Hematopoietic multipotent progenitor cell treated with erythropoietin and hydrocortisone succinate and interleukin-3 and kit ligand, for 15 days (in vitro differentiated cells): Measurements from ENCODE around the gene REXO4.

Experiments
- DNase-seq: peaks from one replicate; pipeline ENCODE4 v3.0.0-alpha.2; 2015; ENCODE audit warnings: low spot score

Gene REXO4

DNA sequence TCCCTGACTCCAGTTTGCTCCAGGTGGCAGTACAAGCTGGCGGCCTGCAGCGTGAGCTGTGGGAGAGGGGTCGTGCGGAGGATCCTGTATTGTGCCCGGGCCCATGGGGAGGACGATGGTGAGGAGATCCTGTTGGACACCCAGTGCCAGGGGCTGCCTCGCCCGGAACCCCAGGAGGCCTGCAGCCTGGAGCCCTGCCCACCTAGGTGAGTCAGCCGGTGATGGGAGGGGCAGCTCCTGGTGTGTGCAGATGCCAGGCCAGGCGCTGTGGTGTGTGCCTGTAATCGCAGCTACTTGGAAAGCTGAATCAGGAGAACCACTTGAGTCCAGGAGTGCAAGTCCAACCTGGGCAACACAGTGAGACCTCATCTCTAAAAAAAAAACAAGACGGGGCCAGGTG is 31.9 kb upstream of the REXO4 start:
- DNase-seq = no peak

- DNase-seq = no peak
Measured at GRCh38 chr9:133448487-133448972, 30.7 kb upstream of the REXO4 start.

DNA sequence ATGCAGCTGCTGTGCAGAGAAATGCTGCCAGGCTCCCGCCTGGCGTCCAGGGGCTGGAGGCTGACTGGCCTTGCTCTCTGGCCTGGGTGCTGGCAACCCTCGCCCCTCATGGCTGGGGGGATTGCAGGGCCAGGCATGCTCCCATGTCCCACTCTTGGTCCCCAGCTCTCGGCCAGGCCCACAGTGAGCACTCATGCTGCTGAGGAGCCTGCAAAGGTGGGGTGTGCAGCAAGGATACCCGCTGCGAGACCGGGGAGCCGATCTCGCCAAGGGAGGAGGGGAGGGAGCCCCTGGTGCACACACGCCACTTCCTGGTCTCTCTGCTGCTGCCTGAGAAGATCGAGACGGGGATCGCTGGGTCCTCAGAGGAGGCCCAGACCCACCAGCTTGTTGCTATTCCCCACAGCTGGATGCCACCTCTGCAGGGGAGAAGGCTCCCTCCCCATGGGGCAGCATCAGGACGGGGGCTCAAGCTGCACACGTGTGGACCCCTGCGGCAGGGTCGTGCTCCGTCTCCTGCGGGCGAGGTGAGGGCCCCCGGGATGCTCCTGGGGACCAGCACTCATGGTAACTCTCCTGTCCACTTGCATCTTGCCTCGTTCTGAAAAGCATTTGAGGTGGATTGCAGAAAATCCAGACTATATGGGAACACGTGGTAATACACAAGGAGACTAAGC is 27.6 kb upstream of the REXO4 start:
- no peak for DNase-seq

- DNase-seq = no peak
Measured at GRCh38 chr9:133443982-133444381, 26.2 kb upstream of the REXO4 start.

DNA sequence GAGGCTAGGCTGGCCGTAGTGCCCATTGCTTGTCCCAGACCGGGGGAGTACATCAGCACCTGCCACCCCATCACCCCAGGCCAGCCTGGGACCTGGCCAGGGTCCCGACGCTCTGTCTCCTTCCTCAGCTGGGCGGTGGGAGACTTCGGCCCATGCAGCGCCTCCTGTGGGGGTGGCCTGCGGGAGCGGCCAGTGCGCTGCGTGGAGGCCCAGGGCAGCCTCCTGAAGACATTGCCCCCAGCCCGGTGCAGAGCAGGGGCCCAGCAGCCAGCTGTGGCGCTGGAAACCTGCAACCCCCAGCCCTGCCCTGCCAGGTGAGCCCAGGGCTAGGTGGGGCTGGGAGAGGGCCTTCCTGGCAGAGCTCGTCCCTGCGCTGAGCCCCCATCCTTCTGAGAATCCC is 25.4 kb upstream of the REXO4 start:
- DNase-seq = no peak

GRCh38 chr9:133441571-133441970 is 23.8 kb upstream of the REXO4 start:
- no peak for DNase-seq

DNA sequence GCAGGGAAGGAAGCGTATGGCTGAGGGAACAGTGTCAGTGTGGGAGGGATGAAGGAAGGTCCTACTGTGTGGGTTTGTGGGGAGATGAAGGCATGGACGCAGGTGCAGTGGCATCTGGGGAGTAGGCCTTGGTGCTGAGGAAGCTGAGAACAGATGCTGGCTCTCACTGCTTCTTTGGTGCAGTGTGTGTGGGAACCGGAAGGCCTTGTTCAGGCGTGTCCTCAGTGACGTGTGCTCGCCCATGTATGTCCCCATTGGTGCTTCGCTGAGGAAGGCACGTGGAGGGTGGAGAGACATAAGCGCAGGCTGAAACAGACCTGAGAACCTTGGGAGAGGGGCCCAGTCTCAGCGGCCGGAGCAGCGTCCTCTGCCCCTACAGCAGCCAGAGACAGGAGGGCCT is 23.1 kb upstream of the REXO4 start:
- DNase-seq = no peak

DNA sequence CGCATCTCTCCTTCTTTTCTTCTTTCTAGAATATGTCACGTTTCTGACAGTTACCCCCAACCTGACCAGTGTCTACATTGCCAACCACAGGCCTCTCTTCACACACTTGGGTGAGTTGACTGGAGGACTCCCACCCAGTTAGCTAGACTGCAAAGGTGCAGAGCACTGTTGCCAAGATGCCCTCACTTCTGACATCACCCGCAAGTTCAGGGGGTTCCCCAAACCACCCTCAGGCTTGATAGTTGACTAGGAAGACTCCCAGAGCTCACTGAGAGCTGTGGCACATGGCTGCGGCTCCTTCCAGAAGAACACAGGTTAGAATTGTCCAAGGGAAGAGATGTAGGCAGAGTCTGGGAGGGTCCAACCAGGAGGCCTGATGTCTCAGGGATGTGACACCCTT is 21.5 kb upstream of the REXO4 start:
- no peak for DNase-seq

- DNase-seq = no peak
Measured at GRCh38 chr9:133437753-133438531, 20.1 kb upstream of the REXO4 start.

DNA sequence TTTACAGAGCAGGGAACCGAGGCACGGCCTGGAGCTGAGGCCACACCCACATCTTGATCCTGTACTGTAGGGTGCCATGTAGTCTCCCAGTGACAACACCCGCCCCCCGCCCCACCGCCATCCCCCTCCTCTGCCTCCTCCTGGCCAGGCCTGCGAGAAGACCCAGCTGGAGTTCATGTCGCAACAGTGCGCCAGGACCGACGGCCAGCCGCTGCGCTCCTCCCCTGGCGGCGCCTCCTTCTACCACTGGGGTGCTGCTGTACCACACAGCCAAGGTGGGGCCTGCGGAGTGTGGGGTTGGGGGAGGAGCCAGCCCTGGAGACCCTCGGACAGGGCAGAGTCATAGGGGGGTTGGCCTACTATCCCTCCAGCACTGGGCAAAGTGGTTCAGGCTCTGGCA is 18.9 kb upstream of the REXO4 start:
- DNase-seq = no peak

DNA sequence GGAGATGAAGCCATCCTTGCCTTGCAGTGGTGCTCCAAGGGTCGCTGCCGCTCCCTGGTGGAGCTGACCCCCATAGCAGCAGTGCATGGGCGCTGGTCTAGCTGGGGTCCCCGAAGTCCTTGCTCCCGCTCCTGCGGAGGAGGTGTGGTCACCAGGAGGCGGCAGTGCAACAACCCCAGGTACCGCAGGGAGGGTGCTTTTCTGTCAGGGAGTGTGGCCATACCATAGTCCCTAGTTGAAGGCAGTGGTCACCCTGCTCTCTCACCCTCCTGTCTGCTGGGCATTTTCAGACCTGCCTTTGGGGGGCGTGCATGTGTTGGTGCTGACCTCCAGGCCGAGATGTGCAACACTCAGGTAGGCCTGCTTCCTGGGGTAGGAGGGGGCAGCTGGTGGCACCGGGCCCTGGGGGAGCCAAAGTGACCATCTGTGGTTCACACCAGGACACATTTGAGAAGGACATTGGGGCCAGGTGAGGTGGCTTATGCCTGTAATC is 15.6 kb upstream of the REXO4 start:
- no peak for DNase-seq

DNA sequence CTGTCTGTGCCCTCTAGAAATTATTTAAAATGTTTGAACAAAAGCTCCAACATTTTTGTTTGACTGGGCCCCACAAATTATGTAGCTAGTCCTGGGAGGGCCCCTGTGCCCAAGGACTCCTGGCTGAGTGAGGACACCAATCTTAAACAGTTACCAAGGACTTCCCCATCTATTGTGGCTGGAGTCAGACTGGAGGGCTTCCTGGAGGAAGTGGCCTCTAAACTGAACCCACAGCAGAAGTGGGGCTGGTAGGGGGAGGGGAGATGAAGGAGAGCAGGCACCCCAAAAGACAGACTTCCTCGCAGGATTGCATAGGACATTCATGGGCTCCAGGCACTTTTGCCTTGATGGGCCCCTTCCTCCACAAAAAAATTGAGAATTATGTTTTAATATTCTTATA is 12.4 kb upstream of the REXO4 start:
- DNase-seq = no peak

GRCh38 chr9:133429641-133430161 is 11.9 kb upstream of the REXO4 start:
- no peak for DNase-seq

GRCh38 chr9:133429214-133429613 is 11.4 kb upstream of the REXO4 start:
- no peak for DNase-seq

DNA sequence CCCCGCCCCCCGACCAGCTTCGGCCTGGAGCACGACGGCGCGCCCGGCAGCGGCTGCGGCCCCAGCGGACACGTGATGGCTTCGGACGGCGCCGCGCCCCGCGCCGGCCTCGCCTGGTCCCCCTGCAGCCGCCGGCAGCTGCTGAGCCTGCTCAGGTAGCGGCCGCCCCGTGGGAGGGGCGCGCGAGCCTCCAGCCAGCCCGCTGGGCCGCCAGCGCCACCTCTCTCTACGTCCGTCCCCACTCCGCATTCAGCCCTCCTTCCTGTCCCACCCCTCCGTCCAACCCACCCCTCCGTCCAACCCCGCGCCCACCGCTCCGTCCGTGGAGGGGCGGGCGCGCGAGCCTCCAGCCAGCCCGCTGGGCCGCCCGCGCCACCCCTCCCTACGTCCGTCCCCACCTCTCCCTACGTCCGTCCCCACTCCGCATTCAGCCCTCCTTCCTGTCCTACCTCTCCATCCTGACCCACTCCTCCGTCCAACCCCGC is 10.8 kb upstream of the REXO4 start:
- DNase-seq = no peak

DNA sequence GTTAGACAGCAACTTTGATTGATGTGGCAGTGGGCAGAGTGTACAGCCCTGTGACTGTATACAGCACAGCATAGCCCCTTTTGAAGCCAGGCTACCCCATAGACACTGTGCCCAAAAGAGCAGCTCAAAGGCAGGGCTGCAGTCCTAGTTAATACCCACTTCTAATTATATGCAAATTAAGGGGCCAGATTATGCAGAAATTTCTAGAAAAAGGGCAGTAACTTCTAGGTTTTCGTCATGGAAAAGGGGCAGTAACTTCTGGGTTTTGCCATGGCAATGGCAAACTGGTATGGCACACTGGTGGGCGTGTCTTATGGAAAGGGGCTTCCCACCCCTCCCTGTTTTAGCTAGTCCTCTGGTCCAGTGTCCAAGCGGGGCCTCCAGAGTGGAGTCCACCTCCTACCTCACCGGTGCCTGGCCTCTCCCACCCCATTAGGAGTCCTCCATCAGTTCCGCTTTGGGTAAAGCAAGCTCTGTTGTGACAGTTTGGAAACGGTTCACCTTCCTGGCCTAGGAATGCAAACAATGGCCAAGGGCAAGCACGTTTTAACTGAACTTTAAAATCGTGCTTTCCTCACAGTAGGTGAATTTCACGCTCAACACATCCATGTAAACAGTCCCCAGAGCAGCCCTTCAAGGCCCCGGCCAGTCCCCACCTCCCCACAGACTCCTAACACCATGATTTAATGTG is 10.0 kb upstream of the REXO4 start:
- no peak for DNase-seq

GRCh38 chr9:133426011-133426410 is 8.2 kb upstream of the REXO4 start:
- no peak for DNase-seq

DNA sequence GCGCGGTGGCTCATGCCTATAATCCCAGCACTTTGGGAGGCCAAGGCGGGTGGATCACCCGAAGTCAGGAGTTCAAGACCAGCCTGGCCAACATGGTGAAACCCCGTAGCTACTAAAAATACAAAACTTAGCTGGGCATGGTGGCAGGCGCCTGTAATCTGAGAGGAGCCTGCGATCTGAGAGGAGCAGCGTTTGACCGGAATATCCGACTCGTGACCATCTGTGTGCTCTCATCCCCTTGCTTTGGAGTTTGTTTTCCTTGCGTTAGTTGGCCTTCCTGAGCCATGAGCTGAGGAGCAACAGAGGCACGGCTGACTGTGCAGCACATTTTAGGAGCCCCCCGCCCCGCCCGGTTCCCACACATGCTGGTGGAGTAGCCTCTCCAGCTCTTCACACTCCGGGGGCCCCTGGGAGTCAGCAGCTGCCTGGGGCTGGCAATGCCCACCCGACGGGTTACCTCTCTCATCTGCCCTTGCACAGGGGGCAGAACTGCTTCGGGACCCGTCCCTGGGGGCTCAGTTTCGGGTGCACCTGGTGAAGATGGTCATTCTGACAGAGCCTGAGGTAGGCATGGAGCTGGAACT is 7.3 kb upstream of the REXO4 start:
- DNase-seq = no peak

GRCh38 chr9:133424187-133424586 is 6.4 kb upstream of the REXO4 start:
- no peak for DNase-seq

- DNase-seq = no peak
Measured at GRCh38 chr9:133423216-133423615, 5.4 kb upstream of the REXO4 start.

GRCh38 chr9:133421615-133422542 is 4.1 kb upstream of the REXO4 start, which contains the start of gene ADAMTS13:
ADAMTS13 (plus strand) TSS chr9:133422367; CDS start chr9:133422444, 77 bp downstream.
- DNase-seq = no peak
